ENCODE data around the gene ANKRD16. TPM values are rescaled to one million over a fixed set of nuclear protein-coding genes. Genes with fewer than 3 reads are reported as not detected.

Gene ANKRD16
- total RNA-seq, 1 donor from 2014 or later: 10.4 TPM

GRCh38 chr10:5818048-5818331 is 71.7 kb downstream of the ANKRD16 start:
- peaks cover 0 to 9% of the 10 kb centered on the region in 2 donors for H3K4me1 ChIP-seq
- no peaks in the 10 kb centered on the region for H3K9me3 ChIP-seq
- no peak for DNase-seq (ENCODE audit: low spot score in 2 of 2)
- intact Hi-C loops (cut with DNase I): loop anchor here (10.0 kb wide), 1 partner anchor 373 kb away; no protein-coding TSS in a partner anchor
- no peak for TF ChIP-seq CTCF (IDR thresholded peaks at IDR 0.05)
- no peaks in the 10 kb centered on the region for H3K27me3 ChIP-seq
- no peaks in the 10 kb centered on the region for H3K36me3 ChIP-seq
- no peak overlapping the region for H3K4me3 ChIP-seq
- no peak overlapping the region for H3K27ac ChIP-seq

DNA sequence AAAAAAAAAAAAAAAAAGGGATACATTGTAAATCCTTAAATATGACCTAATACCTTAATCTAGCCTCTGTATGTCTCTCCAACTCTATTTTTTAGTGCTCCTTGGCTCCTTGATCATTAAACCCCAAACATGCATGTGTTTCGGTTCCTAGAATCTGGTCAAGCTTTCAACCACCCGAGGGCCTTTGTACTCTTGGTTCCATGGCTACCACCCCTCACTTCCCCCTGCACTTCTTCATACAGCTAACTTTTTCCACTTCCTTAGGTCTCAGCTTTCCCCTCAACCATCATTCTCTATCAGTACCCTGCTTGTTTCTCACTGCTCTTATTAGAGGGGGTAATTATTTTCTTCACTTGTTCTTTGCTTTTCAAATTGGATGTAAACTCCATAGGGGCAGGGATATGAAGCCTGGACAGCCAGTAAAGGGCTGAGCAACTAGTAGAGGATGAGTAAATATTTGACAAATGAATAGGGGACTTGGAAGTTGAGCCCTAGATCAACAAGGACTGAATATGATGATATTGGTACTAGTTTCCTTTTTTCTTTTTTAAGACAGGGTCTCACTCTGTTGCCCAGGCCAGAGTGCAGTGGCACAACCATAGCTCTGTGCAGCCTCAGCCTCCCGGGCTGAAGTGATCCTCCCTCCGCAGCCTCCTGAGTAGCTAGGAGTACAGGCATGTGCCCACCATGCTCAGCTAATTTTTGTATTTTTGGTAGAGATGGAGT is 72.2 kb downstream of the ANKRD16 start:
- no peak overlapping the region for H3K4me3 ChIP-seq
- H3K4me1 ChIP-seq: peaks cover 0 to 9% of the 10 kb centered on the region in 2 donors
- H3K27ac ChIP-seq: no peak overlapping the region
- intact Hi-C loops (cut with DNase I): loop anchor here (10.0 kb wide), 1 partner anchor 373 kb away; no protein-coding TSS in a partner anchor
- no peak for DNase-seq (ENCODE audit: low spot score in 2 of 2)
- H3K27me3 ChIP-seq: no peaks in the 10 kb centered on the region
- no peaks in the 10 kb centered on the region for H3K9me3 ChIP-seq
- TF ChIP-seq CTCF (IDR thresholded peaks at IDR 0.05): no peak
- H3K36me3 ChIP-seq: no peaks in the 10 kb centered on the region

GRCh38 chr10:5816170-5816569 is 73.5 kb downstream of the ANKRD16 start:
- H3K4me3 ChIP-seq: no peak overlapping the region
- no peak for TF ChIP-seq CTCF (IDR thresholded peaks at IDR 0.05)
- intact Hi-C loops (cut with DNase I): loop anchor here (10.0 kb wide), 1 partner anchor 371 kb away; no protein-coding TSS in a partner anchor

DNA sequence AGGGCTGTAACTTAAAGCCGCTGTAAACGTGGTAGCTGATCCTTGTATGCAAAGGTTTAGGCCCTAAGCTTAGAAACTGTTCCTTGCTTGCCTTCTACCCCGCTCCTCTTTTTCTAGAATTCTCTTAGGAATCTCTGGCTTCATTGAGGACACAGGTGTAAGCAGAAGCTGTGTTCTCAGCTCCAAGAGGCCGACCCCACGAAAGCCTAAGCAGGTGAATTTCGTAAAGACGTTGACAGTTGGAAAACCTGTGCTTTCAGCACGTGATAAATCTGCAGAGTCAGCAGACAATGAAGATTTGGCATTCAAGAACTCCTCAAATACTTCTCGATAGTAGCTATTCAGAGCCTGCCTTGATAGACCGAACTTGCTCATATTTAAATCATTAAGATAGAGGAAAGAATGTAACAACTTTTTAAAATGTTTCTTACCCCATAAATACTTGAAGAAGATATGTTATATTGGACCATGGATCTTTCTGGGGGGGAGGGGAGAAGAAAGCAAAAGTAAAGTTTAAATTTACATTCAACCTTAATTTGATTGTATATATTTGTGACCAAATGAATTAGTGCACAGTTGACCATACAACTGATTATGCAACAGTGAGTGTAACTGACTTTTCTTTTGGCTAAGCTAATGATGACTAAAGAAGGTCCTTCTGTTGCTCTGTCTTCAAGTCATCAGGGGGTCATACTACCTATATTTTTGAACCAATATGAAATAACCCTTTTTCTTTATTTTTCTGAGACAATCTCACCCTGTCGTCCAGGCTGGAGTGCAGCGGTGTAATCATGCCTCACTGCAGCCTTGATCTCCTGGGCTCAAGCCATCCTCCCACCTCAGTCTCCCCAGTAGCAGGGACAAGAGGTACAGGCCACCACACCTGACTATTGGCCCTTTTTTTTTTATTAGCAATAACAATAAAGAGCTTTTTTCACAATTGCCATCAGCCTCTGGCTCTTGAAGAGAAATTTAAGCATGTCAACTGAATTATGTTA is 75.3 kb downstream of the ANKRD16 start:
- Histone ChIP-seq H3K27me3 (no peaks in the 10 kb centered on the region), H3K27ac (peak overlapping the region; percentile 95 to 98), H3K36me3 (no peaks in the 10 kb centered on the region), H3K4me3 (peak overlapping the region; percentile 87 to 90), H3K4me1 (peaks cover 0 to 28% of the 10 kb centered on the region in 2 donors), H3K9me3 (no peaks in the 10 kb centered on the region)
- intact Hi-C loops (cut with DNase I): loop anchor here (5.0 to 10.0 kb wide), 2 partner anchors 370 to 997 kb away; no protein-coding TSS in a partner anchor
- TF ChIP-seq CTCF (IDR thresholded peaks at IDR 0.05): no peak
- DNase-seq (ENCODE audit: low spot score in 2 of 2): no peak

More at GRCh38 chr10:5816170-5816569, 73.5 kb downstream of the ANKRD16 start:
- Histone ChIP-seq H3K36me3 (no peaks in the 10 kb centered on the region), H3K27me3 (no peaks in the 10 kb centered on the region), H3K9me3 (no peaks in the 10 kb centered on the region), H3K27ac (no peak overlapping the region), H3K4me1 (peaks cover 0 to 14% of the 10 kb centered on the region in 2 donors)
- no peak for DNase-seq (ENCODE audit: low spot score in 2 of 2)

DNA sequence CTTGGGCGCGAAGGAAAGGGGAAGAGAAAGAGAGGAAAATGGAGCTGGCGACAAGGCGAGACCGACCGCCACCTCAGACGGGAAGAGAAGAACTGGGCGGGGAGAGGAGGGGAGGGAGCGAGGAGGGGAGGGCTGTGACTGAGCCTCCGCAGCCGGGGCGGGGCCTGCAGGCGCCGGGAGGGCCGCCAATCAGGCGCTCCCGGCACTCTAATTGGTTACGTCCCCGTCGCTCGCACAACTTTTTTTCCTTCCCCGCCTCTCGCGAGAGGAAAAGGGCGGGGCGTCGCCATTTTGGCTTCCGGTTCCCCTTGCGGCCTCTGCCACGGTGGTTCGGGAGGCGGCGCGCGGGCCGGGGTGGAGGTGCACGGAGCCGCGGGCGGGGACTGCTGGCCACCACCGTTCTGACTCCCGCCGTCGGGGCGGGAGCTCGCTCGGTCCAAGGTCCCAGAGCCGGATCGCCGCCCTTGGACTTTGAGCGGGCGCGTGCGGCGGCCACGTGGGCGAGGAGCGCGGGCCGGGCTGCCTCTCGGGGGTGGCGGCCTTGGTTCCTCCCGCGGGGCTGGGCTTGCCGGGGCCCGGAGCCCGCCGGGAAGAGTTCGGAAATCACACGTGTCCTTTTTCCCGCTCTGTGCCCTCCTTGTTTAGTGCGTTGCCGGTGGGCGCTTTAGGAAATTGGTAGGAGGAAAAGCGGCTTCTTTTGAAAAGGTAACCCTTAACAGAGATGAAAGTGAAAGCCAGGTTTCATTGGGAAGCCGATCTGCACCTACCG is 76.2 kb downstream of the ANKRD16 start, which contains the start of gene GDI2:
Gene GDI2 (minus strand): TSS at position 94 of the 769 bp plus-strand sequence. CDS start 176 bp downstream, outside the sequence.
- no peaks in the 10 kb centered on the region for H3K9me3 ChIP-seq
- no peaks in the 10 kb centered on the region for H3K36me3 ChIP-seq
- peak within 1 kb of the TSS; percentile 95 to 98 for H3K27ac ChIP-seq
- peaks cover 0 to 31% of the 10 kb centered on the region in 2 donors for H3K4me1 ChIP-seq
- DNase-seq (ENCODE audit: low spot score in 2 of 2): peak; percentile 80 to 98
- TF ChIP-seq CTCF (IDR thresholded peaks at IDR 0.05): peak in 1 of 3 experiments; percentile 9
- peak within 1 kb of the TSS; percentile 87 to 90 for H3K4me3 ChIP-seq
- intact Hi-C loops (cut with DNase I): loop anchor here (1.0 to 10.0 kb wide), 6 partner anchors 60 to 996 kb away; partner anchors contain the start of genes ANKRD16, RBM17 and TASOR2
- no peaks in the 10 kb centered on the region for H3K27me3 ChIP-seq

Measured in ascending aorta (tissue), 2 donors.